ENCODE data around the gene LGALS12.

DNA sequence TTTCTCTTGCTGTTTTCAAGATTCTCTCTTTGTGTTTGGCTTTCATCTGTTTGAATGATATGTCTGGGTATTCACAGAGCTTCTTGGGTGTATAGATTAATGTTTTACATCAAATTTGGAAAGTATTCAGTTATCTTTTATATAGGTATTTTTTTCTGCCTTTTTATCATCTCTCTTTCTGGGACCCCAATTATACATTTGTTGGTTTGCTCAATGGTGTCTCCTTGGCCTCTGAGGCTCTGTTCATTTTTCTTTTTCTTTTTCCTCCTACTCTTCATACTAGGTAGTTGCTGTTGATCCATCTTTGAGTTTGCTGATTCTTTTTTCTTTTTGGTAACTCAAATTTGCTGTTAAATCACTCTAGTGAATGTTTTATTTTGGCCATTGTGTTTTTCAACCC is 29.3 kb upstream of the LGALS12 start:
- TF ChIP-seq, protein P1, sequence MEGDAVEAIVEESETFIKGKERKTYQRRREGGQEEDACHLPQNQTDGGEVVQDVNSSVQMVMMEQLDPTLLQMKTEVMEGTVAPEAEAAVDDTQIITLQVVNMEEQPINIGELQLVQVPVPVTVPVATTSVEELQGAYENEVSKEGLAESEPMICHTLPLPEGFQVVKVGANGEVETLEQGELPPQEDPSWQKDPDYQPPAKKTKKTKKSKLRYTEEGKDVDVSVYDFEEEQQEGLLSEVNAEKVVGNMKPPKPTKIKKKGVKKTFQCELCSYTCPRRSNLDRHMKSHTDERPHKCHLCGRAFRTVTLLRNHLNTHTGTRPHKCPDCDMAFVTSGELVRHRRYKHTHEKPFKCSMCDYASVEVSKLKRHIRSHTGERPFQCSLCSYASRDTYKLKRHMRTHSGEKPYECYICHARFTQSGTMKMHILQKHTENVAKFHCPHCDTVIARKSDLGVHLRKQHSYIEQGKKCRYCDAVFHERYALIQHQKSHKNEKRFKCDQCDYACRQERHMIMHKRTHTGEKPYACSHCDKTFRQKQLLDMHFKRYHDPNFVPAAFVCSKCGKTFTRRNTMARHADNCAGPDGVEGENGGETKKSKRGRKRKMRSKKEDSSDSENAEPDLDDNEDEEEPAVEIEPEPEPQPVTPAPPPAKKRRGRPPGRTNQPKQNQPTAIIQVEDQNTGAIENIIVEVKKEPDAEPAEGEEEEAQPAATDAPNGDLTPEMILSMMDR (IDR thresholded peaks at IDR 0.05): no peak
- no peak for TF ChIP-seq POLR2A (IDR thresholded peaks at IDR 0.05)

Measured in heart left ventricle (tissue), 13 donors.